Endodermal cell (in vitro differentiated cells): Measurements from ENCODE around the gene GTF2IRD1. TPM values are rescaled to one million over a fixed set of nuclear protein-coding genes. Genes with fewer than 3 reads are reported as not detected.

Experiments
- DNase-seq: peaks from one replicate; pipeline ENCODE4 v3.0.0-alpha.2; 2017
- H3K27ac ChIP-seq: 2 replicates; pipeline ENCODE4 v1.5.1; 2013; ENCODE audit warnings: mild to moderate bottlenecking, low read depth, low read length, moderate library complexity
- H3K27me3 ChIP-seq: 2 replicates; pipeline ENCODE4 v1.6.1; 2013; ENCODE audit warnings: mild to moderate bottlenecking, low read length, moderate library complexity; ENCODE audit not compliant: insufficient read depth, control insufficient read depth, poor library complexity, severe bottlenecking
- H3K36me3 ChIP-seq: 2 replicates; pipeline ENCODE4 v1.7.0; 2013; ENCODE audit warnings: mild to moderate bottlenecking, low read length, moderate library complexity; ENCODE audit not compliant: control insufficient read depth, insufficient read depth
- H3K4me1 ChIP-seq: one replicate; pipeline ENCODE4 v1.7.0; 2013; ENCODE audit warnings: low read length; ENCODE audit not compliant: control insufficient read depth, insufficient read depth
- H3K4me3 ChIP-seq: 2 replicates; pipeline ENCODE4 v1.5.1; 2013; ENCODE audit warnings: mild to moderate bottlenecking, low read length, moderate library complexity
- H3K9ac ChIP-seq: 2 replicates; pipeline ENCODE4 v1.6.1; 2013; ENCODE audit warnings: mild to moderate bottlenecking, low read length, moderate library complexity; ENCODE audit not compliant: poor library complexity, severe bottlenecking; ENCODE audit errors: extremely low read depth
- H3K9me3 ChIP-seq: 2 replicates; pipeline ENCODE4 v1.6.1; 2013; ENCODE audit warnings: mild to moderate bottlenecking, low read length, moderate library complexity; ENCODE audit not compliant: control insufficient read depth
- H3K27ac Mint-ChIP-seq: 2 replicates; pipeline ENCODE4 v1.8.0; 2020; ENCODE audit warnings: mixed read lengths
- H3K27me3 Mint-ChIP-seq: 2 replicates; pipeline ENCODE4 v1.8.0; 2021; ENCODE audit warnings: mild to moderate bottlenecking, mixed read lengths; ENCODE audit not compliant: insufficient read depth
- H3K36me3 Mint-ChIP-seq: 2 replicates; pipeline ENCODE4 v1.8.0; 2020; ENCODE audit warnings: low read depth, mixed read lengths
- H3K4me1 Mint-ChIP-seq: 2 replicates; pipeline ENCODE4 v1.8.0; 2020; ENCODE audit warnings: mixed read lengths
- H3K4me3 Mint-ChIP-seq: 2 replicates; pipeline ENCODE4 v1.8.0; 2020; ENCODE audit warnings: mild to moderate bottlenecking, moderate library complexity, mixed read lengths
- H3K9me3 Mint-ChIP-seq: 2 replicates; pipeline ENCODE4 v1.8.0; 2020; ENCODE audit warnings: mild to moderate bottlenecking, mixed read lengths
- CTCF ChIP-seq: fragments of 200-600 bp; sonication (generic); conservative IDR thresholded peaks from 2 replicates; pipeline ENCODE4 v1.5.0; 2021; ENCODE audit warnings: antibody characterized with exemption, mild to moderate bottlenecking
- WGBS, 2 experiments: methylation state at CpG; one replicate each; pipeline versions ENCODE4 v1.1.5 to v1.1.7; 2013; ENCODE audit warnings: missing lambda C conversion rate in 2 of 2, mixed read lengths in 1 of 2; ENCODE audit not compliant: insufficient coverage in 1 of 2, insufficient read length in 1 of 2; 5-methylcytosine and 5-hydroxymethylcytosine counted together
- total RNA-seq, 2 donors: library from RNA; stranded (reverse); fragmentation: NEBNext Ultra II Directional in 1 of 2; extraction: Animal tissue kit (Norgen Biotek cat#: 25700) in 1 of 2; gene quantifications; 2 replicates in 1 of 2; 3 replicates in 1 of 2; pipeline ENCODE4 v1.2.1, GENCODE V29; 2021

Gene GTF2IRD1
- total RNA-seq, 2 donors from 2014 or later, result 54.8 to 84.4 TPM

- DNase-seq, result no peak
- Histone ChIP-seq H3K36me3 (peaks cover 30% of the 10 kb centered on the region), H3K9me3 (no peaks in the 10 kb centered on the region), H3K9ac (no peak overlapping the region), H3K4me1 (no peaks in the 10 kb centered on the region), H3K4me3 (no peak overlapping the region), H3K27me3 (no peaks in the 10 kb centered on the region), H3K27ac (no peak overlapping the region)
- no peak for TF ChIP-seq CTCF
- Mint-ChIP-seq H3K9me3 (no peaks in the 10 kb centered on the region), H3K4me1 (no peaks in the 10 kb centered on the region), H3K4me3 (no peak overlapping the region), H3K36me3 (peaks cover 34% of the 10 kb centered on the region), H3K27me3 (no peaks in the 10 kb centered on the region), H3K27ac (peak overlapping the region; percentile 85)
- 92 to 94% methylated on average over 5 to 10 of the region's 10 CpGs for WGBS, 2 experiments
Measured at GRCh38 chr7:74501298-74501697, 47.6 kb downstream of the GTF2IRD1 start.

DNA sequence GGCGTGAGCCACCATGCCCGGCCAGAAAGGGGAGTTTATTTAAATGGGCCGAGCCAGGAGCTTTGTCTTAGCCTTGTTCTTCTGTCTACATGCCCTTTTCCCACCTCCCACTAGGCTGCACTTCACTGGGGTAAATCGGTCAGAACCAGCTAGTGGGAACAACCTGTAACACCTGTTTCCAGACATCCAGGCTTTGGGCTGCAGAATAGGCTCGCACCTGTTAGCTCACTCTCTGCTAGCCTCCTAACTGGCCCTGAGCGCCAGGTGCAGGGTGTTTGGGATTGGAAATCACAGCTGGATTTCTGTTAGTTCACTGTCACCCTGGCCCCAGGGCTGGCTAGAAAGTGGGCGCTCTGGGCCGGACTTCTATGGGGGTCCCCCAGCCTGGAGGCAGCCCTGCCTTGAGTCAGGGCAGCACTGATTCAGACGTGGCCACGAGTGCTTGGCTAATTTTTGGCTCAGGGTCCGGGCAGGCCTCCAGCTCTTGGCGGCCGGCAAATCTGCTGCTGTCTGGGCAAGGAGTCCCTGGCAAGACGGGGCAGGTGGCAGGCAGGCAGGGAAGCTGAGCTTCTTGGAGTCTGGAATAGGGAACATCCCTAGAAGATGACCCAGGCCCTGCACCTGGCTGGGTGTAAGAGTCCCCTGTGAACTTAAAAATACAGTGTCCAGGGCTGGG lies 48.6 kb downstream of the GTF2IRD1 start:
- 94 to 96% methylated on average over 9 to 14 of the region's 14 CpGs for WGBS, 2 experiments

DNA sequence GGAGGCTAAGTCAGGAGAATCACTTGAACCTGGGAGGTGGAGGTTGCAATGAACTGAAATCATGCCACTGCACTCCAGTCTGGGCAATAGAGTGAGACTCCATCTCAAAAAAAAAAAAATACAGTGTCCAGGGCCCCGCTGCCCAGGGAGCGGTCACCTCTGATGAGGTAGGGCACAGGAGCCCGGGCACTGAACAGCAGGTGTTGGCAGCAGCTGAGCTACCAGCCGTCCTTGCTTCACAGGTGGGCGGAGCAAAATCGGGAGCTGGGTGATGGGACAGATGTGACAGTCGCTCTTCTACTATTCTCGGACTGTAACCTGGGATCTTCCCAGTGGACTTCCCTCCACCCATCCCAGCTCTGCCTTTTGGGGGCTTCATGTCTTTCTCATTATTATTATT lies 49.4 kb downstream of the GTF2IRD1 start:
- Mint-ChIP-seq H3K36me3 (peaks cover 33% of the 10 kb centered on the region), H3K27ac (no peak overlapping the region), H3K4me1 (no peaks in the 10 kb centered on the region), H3K27me3 (no peaks in the 10 kb centered on the region), H3K9me3 (no peaks in the 10 kb centered on the region), H3K4me3 (no peak overlapping the region)
- WGBS, 2 experiments, result 96 to 100% methylated on average over 8 of the region's 8 CpGs
- no peak for TF ChIP-seq CTCF
- Histone ChIP-seq H3K36me3 (peaks cover 36% of the 10 kb centered on the region), H3K4me3 (no peak overlapping the region), H3K27ac (no peak overlapping the region), H3K27me3 (no peaks in the 10 kb centered on the region), H3K9ac (no peak overlapping the region), H3K9me3 (no peaks in the 10 kb centered on the region), H3K4me1 (no peaks in the 10 kb centered on the region)
- no peak for DNase-seq

More for the DNA sequence above, 48.6 kb downstream of the GTF2IRD1 start:
- no peaks in the 10 kb centered on the region for H3K4me1 ChIP-seq
- DNase-seq, result no peak
- no peaks in the 10 kb centered on the region for H3K27me3 ChIP-seq
- H3K36me3 Mint-ChIP-seq, result peaks cover 31% of the 10 kb centered on the region
- H3K9ac ChIP-seq, result no peak overlapping the region
- H3K27ac ChIP-seq, result no peak overlapping the region
- no peaks in the 10 kb centered on the region for H3K9me3 Mint-ChIP-seq
- no peaks in the 10 kb centered on the region for H3K4me1 Mint-ChIP-seq
- H3K27ac Mint-ChIP-seq, result no peak overlapping the region
- H3K4me3 Mint-ChIP-seq, result no peak overlapping the region
- H3K36me3 ChIP-seq, result peaks cover 36% of the 10 kb centered on the region
- TF ChIP-seq CTCF, result no peak
- no peaks in the 10 kb centered on the region for H3K27me3 Mint-ChIP-seq
- no peaks in the 10 kb centered on the region for H3K9me3 ChIP-seq
- H3K4me3 ChIP-seq, result no peak overlapping the region
